PC-3 (cell line): Measurements from ENCODE around the gene APCDD1L. TPM values are rescaled to one million over a fixed set of nuclear protein-coding genes. Genes with fewer than 3 reads are reported as not detected.

Experiments used
- ATAC-seq: fragments of 200-7000 bp; cut with Tn5 transposase; 2 replicates; pipeline ENCODE4 v1.9.1; 2020; ENCODE audit warnings: mild to moderate bottlenecking, moderate library complexity
- BruUV-seq: library from RNA; stranded (reverse); fragments of 400-500 nt; replicated peaks from 2 replicates; lab custom pipeline; 2021; lab: Mats Ljungman, UMichigan
- CTCF ChIA-PET: fragments of 300-600 bp; sonication (Branson Sonifier 250); formaldehyde crosslinking; loops from one replicate; lab custom pipeline; 2022; ENCODE audit warnings: antibody characterized with exemption; lab: Charles Lee
- POLR2A ChIA-PET: fragments of 300-600 bp; sonication (Branson Sonifier 250); formaldehyde crosslinking; loops from one replicate; lab custom pipeline; 2022; ENCODE audit warnings: antibody characterized with exemption; ENCODE audit not compliant: unreplicated experiment; lab: Charles Lee
- DNase-seq: peaks from one replicate; pipeline ENCODE4 v3.0.0-alpha.2; 2015
- H2AFZ ChIP-seq: fragments of 300-600 bp; sonication (generic); 2 replicates; pipeline ENCODE4 v1.6.0; 2016; ENCODE audit warnings: antibody characterized with exemption, low read length
- H3F3A ChIP-seq: fragments of 300-600 bp; sonication (generic); one replicate; pipeline ENCODE4 v1.6.0; 2017; ENCODE audit warnings: antibody characterized with exemption, low read length, control low read depth, mild to moderate bottlenecking; ENCODE audit not compliant: unreplicated experiment
- H3K27ac ChIP-seq: fragments of 300-600 bp; sonication (generic); 2 replicates; pipeline ENCODE4 v1.5.1; 2016; ENCODE audit warnings: mild to moderate bottlenecking, low read length
- H3K27me3 ChIP-seq: fragments of 300-600 bp; sonication (generic); 2 replicates; pipeline ENCODE4 v1.6.1; 2016; ENCODE audit warnings: low read length, mixed read lengths
- H3K36me3 ChIP-seq: fragments of 300-600 bp; sonication (generic); 2 replicates; pipeline ENCODE4 v1.6.1; 2016; ENCODE audit warnings: low read depth, mixed run types, low read length, mixed read lengths
- H3K4me1 ChIP-seq: fragments of 300-600 bp; sonication (generic); 2 replicates; pipeline ENCODE4 v1.5.1; 2016; ENCODE audit warnings: low read length; ENCODE audit not compliant: insufficient read depth
- H3K4me2 ChIP-seq: fragments of 300-600 bp; sonication (generic); 2 replicates; pipeline ENCODE4 v1.6.0; 2016; ENCODE audit warnings: low read length
- H3K4me3 ChIP-seq: fragments of 300-600 bp; sonication (generic); 2 replicates; pipeline ENCODE4 v1.5.1; 2016; ENCODE audit warnings: mild to moderate bottlenecking, low read length, mixed read lengths
- H3K79me2 ChIP-seq: fragments of 300-600 bp; sonication (generic); 2 replicates; pipeline ENCODE4 v1.6.1; 2017; ENCODE audit warnings: low read length, mixed read lengths
- H3K9ac ChIP-seq: fragments of 300-600 bp; sonication (generic); 2 replicates; pipeline ENCODE4 v1.6.0; 2016; ENCODE audit warnings: mild to moderate bottlenecking, low read length
- H3K9me2 ChIP-seq: fragments of 300-600 bp; sonication (generic); replicated peaks from 2 replicates; pipeline ENCODE4 v1.6.1; 2016; ENCODE audit warnings: mixed run types, low read length, mixed read lengths
- H3K9me3 ChIP-seq: fragments of 300-600 bp; sonication (generic); 2 replicates; pipeline ENCODE4 v1.6.1; 2016; ENCODE audit warnings: low read length, mixed read lengths
- H4K20me1 ChIP-seq: fragments of 300-600 bp; sonication (generic); 2 replicates; pipeline ENCODE4 v1.6.1; 2016; ENCODE audit warnings: low read length, mixed read lengths
- EZH2 ChIP-seq: fragments of 300-600 bp; sonication (generic); IDR thresholded peaks from one replicate; pipeline ENCODE4 v1.6.1; 2017; ENCODE audit warnings: antibody characterized with exemption, mild to moderate bottlenecking, low read length; ENCODE audit not compliant: unreplicated experiment
- EZH2phosphoT487 ChIP-seq: fragments of 300-600 bp; sonication (generic); IDR thresholded peaks from 2 replicates; pipeline ENCODE4 v1.6.1; 2018; ENCODE audit warnings: mild to moderate bottlenecking, antibody characterized with exemption, low read length, borderline replicate concordance
- intact Hi-C: fragments of 100-400 bp; cut with micrococcal nuclease; formaldehyde crosslinking; loops from 2 replicates; pipeline ENCODE4 v1.9.0; 2023
- total RNA-seq: library from RNA; depleted of rRNA; stranded (reverse); fragments of >200 nt; gene quantifications from 2 replicates; pipeline ENCODE4 v1.2.3, GENCODE V29; 2014
- TF ChIP-seq, protein P1 (sequence below): fragments of 300-600 bp; sonication (generic); conservative IDR thresholded peaks from 2 replicates; pipeline ENCODE4 v1.5.1; 2017; ENCODE audit warnings: antibody characterized with exemption, low read depth, mild to moderate bottlenecking, low read length

APCDD1L gene
- total RNA-seq, 1 experiment from 2014 or later = 2.0 TPM

GRCh38 chr20:58433759-58434158 is 81.4 kb downstream of the APCDD1L start:
- H3F3A ChIP-seq = no peaks in the 10 kb centered on the region
- BruUV-seq = no TSS peak
- no peak overlapping the region for H3K9ac ChIP-seq
- POLR2A ChIA-PET = interaction anchor here (0.6 kb wide), 1 partner anchor 45 kb away, joined by 4 read pairs; the partner anchor contains the start of gene VAPB
- H3K9me2 ChIP-seq = no peaks in the 10 kb centered on the region
- H4K20me1 ChIP-seq = peaks cover 22% of the 10 kb centered on the region; the same call in 1 of the 2 replicates
- intact Hi-C loops = no loop called here
- H3K79me2 ChIP-seq = peaks cover 97% of the 10 kb centered on the region
- peaks cover 34% of the 10 kb centered on the region; the same call in 1 of the 2 replicates for H3K36me3 ChIP-seq
- H3K9me3 ChIP-seq = no peaks in the 10 kb centered on the region
- no peak overlapping the region for H3K4me3 ChIP-seq
- peaks cover 9% of the 10 kb centered on the region; the same call in 1 of the 2 replicates for H3K4me1 ChIP-seq
- DNase-seq (peak; percentile 60), ATAC-seq (peak; percentile 97)
- no peak overlapping the region for H2AFZ ChIP-seq
- H3K27me3 ChIP-seq = no peaks in the 10 kb centered on the region
- no peak for TF ChIP-seq EZH2phosphoT487
- TF ChIP-seq, protein P1, sequence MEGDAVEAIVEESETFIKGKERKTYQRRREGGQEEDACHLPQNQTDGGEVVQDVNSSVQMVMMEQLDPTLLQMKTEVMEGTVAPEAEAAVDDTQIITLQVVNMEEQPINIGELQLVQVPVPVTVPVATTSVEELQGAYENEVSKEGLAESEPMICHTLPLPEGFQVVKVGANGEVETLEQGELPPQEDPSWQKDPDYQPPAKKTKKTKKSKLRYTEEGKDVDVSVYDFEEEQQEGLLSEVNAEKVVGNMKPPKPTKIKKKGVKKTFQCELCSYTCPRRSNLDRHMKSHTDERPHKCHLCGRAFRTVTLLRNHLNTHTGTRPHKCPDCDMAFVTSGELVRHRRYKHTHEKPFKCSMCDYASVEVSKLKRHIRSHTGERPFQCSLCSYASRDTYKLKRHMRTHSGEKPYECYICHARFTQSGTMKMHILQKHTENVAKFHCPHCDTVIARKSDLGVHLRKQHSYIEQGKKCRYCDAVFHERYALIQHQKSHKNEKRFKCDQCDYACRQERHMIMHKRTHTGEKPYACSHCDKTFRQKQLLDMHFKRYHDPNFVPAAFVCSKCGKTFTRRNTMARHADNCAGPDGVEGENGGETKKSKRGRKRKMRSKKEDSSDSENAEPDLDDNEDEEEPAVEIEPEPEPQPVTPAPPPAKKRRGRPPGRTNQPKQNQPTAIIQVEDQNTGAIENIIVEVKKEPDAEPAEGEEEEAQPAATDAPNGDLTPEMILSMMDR = no peak
- TF ChIP-seq EZH2 = no peak
- CTCF ChIA-PET = interaction anchor here (0.6 kb wide), 1 partner anchor 95 kb away, joined by 4 read pairs; no protein-coding TSS in a partner anchor
- H3K4me2 ChIP-seq = no peak overlapping the region
- no peak overlapping the region for H3K27ac ChIP-seq

- no peak overlapping the region for H2AFZ ChIP-seq
- ChIA-PET POLR2A (interaction anchor here (0.6 kb wide), 1 partner anchor 42 kb away, joined by 9 read pairs; no protein-coding TSS in a partner anchor), CTCF (no interaction called here)
- no peaks in the 10 kb centered on the region for H3K9me2 ChIP-seq
- H3F3A ChIP-seq = no peaks in the 10 kb centered on the region
- no peaks in the 10 kb centered on the region for H3K27me3 ChIP-seq
- peaks cover 29% of the 10 kb centered on the region; the same call in 1 of the 2 replicates for H3K36me3 ChIP-seq
- TF ChIP-seq EZH2 = no peak
- TF ChIP-seq, protein P1 = no peak
- no peak for TF ChIP-seq EZH2phosphoT487
- H3K4me2 ChIP-seq = no peak overlapping the region
- H3K79me2 ChIP-seq = peaks cover 97% of the 10 kb centered on the region
- intact Hi-C loops = no loop called here
- H3K9me3 ChIP-seq = no peaks in the 10 kb centered on the region
- no peak overlapping the region for H3K27ac ChIP-seq
- peaks cover 9% of the 10 kb centered on the region; the same call in 1 of the 2 replicates for H3K4me1 ChIP-seq
- DNase-seq = no peak
- no peak overlapping the region for H3K4me3 ChIP-seq
- no TSS peak for BruUV-seq
- peaks cover 28% of the 10 kb centered on the region; the same call in 1 of the 2 replicates for H4K20me1 ChIP-seq
- peak; percentile 9; the same call in 1 of the 2 replicates for ATAC-seq
- no peak overlapping the region for H3K9ac ChIP-seq
These were observed 82.1 kb downstream of the APCDD1L start for GRCh38 chr20:58433029-58433647.
